ENCODE data around the gene SRI.
"Not testable (repeated sequence)": the region's sequence is repeated elsewhere in the genome, so short reads cannot be mapped to it uniquely, and the experiment has no call there.

SRI gene

GRCh38 chr7:88176190-88176589 lies 43.6 kb downstream of the SRI start:
- no peak for DNase-seq (ENCODE audit: low read depth in 2 of 2)

- no peak for DNase-seq (ENCODE audit: low read depth in 2 of 2)
These were observed 47.0 kb downstream of the SRI start for GRCh38 chr7:88172842-88173241.

- DNase-seq (ENCODE audit: low read depth in 2 of 2): no peak
These were observed 50.0 kb downstream of the SRI start for GRCh38 chr7:88169717-88170320.

- no peak for DNase-seq (ENCODE audit: low read depth in 2 of 2)
These were observed 52.1 kb downstream of the SRI start for GRCh38 chr7:88167721-88168120.

GRCh38 chr7:88167223-88167622 lies 52.6 kb downstream of the SRI start:
- no peak for DNase-seq (ENCODE audit: low read depth in 2 of 2)

GRCh38 chr7:88165697-88166096 lies 54.1 kb downstream of the SRI start:
- no peak for DNase-seq (ENCODE audit: low read depth in 2 of 2)

- DNase-seq (ENCODE audit: low read depth in 2 of 2): not testable (repeated sequence)
These were observed 60.1 kb downstream of the SRI start for GRCh38 chr7:88159741-88160140.

- DNase-seq (ENCODE audit: low read depth in 2 of 2): no peak
These were observed 63.5 kb downstream of the SRI start for GRCh38 chr7:88156356-88156755.

GRCh38 chr7:88155756-88156155 lies 64.1 kb downstream of the SRI start:
- no peak for DNase-seq (ENCODE audit: low read depth in 2 of 2)

Data from stimulated activated CD4-positive, alpha-beta T cell treated with anti-CD3 and anti-CD28 coated beads, Interleukin-4, amount 100 ng/mL, for 48 hours (primary cell).